D721Med (cell line): ENCODE measurements around the gene DOCK1.

Experiments used
- DNase-seq: peaks from one replicate; pipeline ENCODE4 v3.0.0; 2011; ENCODE audit warnings: low spot score; ENCODE audit not compliant: insufficient read length
- FAIRE-seq: peaks from 2 replicates; lab custom pipeline; 2011; peaks lifted over from hg19 to GRCh38; lab: Jason Lieb, UNC
- CTCF ChIP-seq: IDR thresholded peaks from 2 replicates; pipeline ENCODE4 v1.5.1; 2012; ENCODE audit warnings: mild to moderate bottlenecking, control low read depth; ENCODE audit not compliant: insufficient read depth; ENCODE audit errors: missing control alignments

DOCK1 gene

GRCh38 chr10:127133225-127133624 lies 228.0 kb downstream of the DOCK1 start:
- no peak for TF ChIP-seq CTCF
- DNase-seq (no peak), FAIRE-seq (no peak)

GRCh38 chr10:127133672-127134500 lies 228.7 kb downstream of the DOCK1 start:
- no peak for FAIRE-seq
- no peak for TF ChIP-seq CTCF
- no peak for DNase-seq

- FAIRE-seq (no peak), DNase-seq (no peak)
- TF ChIP-seq CTCF, result no peak
Observed at GRCh38 chr10:127135844-127136577, 230.8 kb downstream of the DOCK1 start.

- DNase-seq, result no peak
- no peak for TF ChIP-seq CTCF
- no peak for FAIRE-seq
Observed at GRCh38 chr10:127137391-127137790, 232.2 kb downstream of the DOCK1 start.

- no peak for FAIRE-seq
- DNase-seq, result no peak
Observed at GRCh38 chr10:127142136-127142535, 236.9 kb downstream of the DOCK1 start.

GRCh38 chr10:127142856-127143255 lies 237.6 kb downstream of the DOCK1 start:
- TF ChIP-seq CTCF, result no peak
- DNase-seq (no peak), FAIRE-seq (no peak)

More at GRCh38 chr10:127142136-127142535, 236.9 kb downstream of the DOCK1 start:
- no peak for TF ChIP-seq CTCF

GRCh38 chr10:127145173-127145572 lies 239.9 kb downstream of the DOCK1 start:
- TF ChIP-seq CTCF, result no peak
- no peak for DNase-seq
- no peak for FAIRE-seq
